ENCODE measurements around the gene MITF.

MITF gene

GRCh38 chr3:69750549-69750948 lies 11.3 kb downstream of the MITF start:
- Histone ChIP-seq H3K27ac (ENCODE audit: low read depth, low read length, poor library complexity, severe bottlenecking) (no peak overlapping the region), H3K36me3 (ENCODE audit: insufficient read depth, low read length) (no peaks in the 10 kb centered on the region), H3K27me3 (ENCODE audit: insufficient read depth, low read length) (no peaks in the 10 kb centered on the region), H3K9me2 (ENCODE audit: low read depth, low read length) (no peaks in the 10 kb centered on the region), H3K79me2 (ENCODE audit: insufficient read depth, low read length) (no peaks in the 10 kb centered on the region), H3K9ac (ENCODE audit: low read length) (no peak overlapping the region), H3K9me3 (ENCODE audit: low read length) (no peaks in the 10 kb centered on the region), H3K4me2 (ENCODE audit: low read length) (no peak overlapping the region), H3K4me1 (ENCODE audit: insufficient read depth, low read length, severe bottlenecking) (no peaks in the 10 kb centered on the region), H3F3A (ENCODE audit: insufficient read depth, low read length) (no peaks in the 10 kb centered on the region), H2AFZ (ENCODE audit: low read length) (no peak overlapping the region), H4K20me1 (ENCODE audit: insufficient read depth, low read length) (no peaks in the 10 kb centered on the region), H3K4me3 (ENCODE audit: low read depth, low read length, poor library complexity, severe bottlenecking) (no peak overlapping the region)
- TF ChIP-seq CTCF (IDR thresholded peaks at IDR 0.05; ENCODE audit: low read length) (no peak), EZH2 (IDR thresholded peaks at IDR 0.05; ENCODE audit: borderline replicate concordance, low read length) (no peak)

- TF ChIP-seq CTCF (IDR thresholded peaks at IDR 0.05; ENCODE audit: low read length) (no peak), EZH2 (IDR thresholded peaks at IDR 0.05; ENCODE audit: borderline replicate concordance, low read length) (no peak)
- no peak overlapping the region for H2AFZ ChIP-seq (ENCODE audit: low read length)
- no peak overlapping the region for H3K27ac ChIP-seq (ENCODE audit: low read depth, low read length, poor library complexity, severe bottlenecking)
- no peaks in the 10 kb centered on the region for H3K4me1 ChIP-seq (ENCODE audit: insufficient read depth, low read length, severe bottlenecking)
- H3K9me2 ChIP-seq (ENCODE audit: low read depth, low read length) = no peaks in the 10 kb centered on the region
- H3K36me3 ChIP-seq (ENCODE audit: insufficient read depth, low read length) = no peaks in the 10 kb centered on the region
- no peaks in the 10 kb centered on the region for H3K9me3 ChIP-seq (ENCODE audit: low read length)
- no peak overlapping the region for H3K9ac ChIP-seq (ENCODE audit: low read length)
- no peaks in the 10 kb centered on the region for H3F3A ChIP-seq (ENCODE audit: insufficient read depth, low read length)
- H3K4me3 ChIP-seq (ENCODE audit: low read depth, low read length, poor library complexity, severe bottlenecking) = no peak overlapping the region
- H3K27me3 ChIP-seq (ENCODE audit: insufficient read depth, low read length) = no peaks in the 10 kb centered on the region
- no peaks in the 10 kb centered on the region for H4K20me1 ChIP-seq (ENCODE audit: insufficient read depth, low read length)
- H3K79me2 ChIP-seq (ENCODE audit: insufficient read depth, low read length) = no peaks in the 10 kb centered on the region
- H3K4me2 ChIP-seq (ENCODE audit: low read length) = no peak overlapping the region
Observed at GRCh38 chr3:69751074-69751476, 11.8 kb downstream of the MITF start.

- Histone ChIP-seq H3K27me3 (ENCODE audit: insufficient read depth, low read length) (no peaks in the 10 kb centered on the region), H3K9ac (ENCODE audit: low read length) (no peak overlapping the region), H3K4me3 (ENCODE audit: low read depth, low read length, poor library complexity, severe bottlenecking) (no peak overlapping the region), H3K9me2 (ENCODE audit: low read depth, low read length) (no peaks in the 10 kb centered on the region), H3K27ac (ENCODE audit: low read depth, low read length, poor library complexity, severe bottlenecking) (no peak overlapping the region), H3K79me2 (ENCODE audit: insufficient read depth, low read length) (no peaks in the 10 kb centered on the region), H2AFZ (ENCODE audit: low read length) (no peak overlapping the region), H3K4me1 (ENCODE audit: insufficient read depth, low read length, severe bottlenecking) (no peaks in the 10 kb centered on the region), H4K20me1 (ENCODE audit: insufficient read depth, low read length) (no peaks in the 10 kb centered on the region), H3F3A (ENCODE audit: insufficient read depth, low read length) (no peaks in the 10 kb centered on the region), H3K9me3 (ENCODE audit: low read length) (no peaks in the 10 kb centered on the region), H3K36me3 (ENCODE audit: insufficient read depth, low read length) (no peaks in the 10 kb centered on the region), H3K4me2 (ENCODE audit: low read length) (no peak overlapping the region)
- TF ChIP-seq CTCF (IDR thresholded peaks at IDR 0.05; ENCODE audit: low read length) = no peak
- no peak for TF ChIP-seq EZH2 (IDR thresholded peaks at IDR 0.05; ENCODE audit: borderline replicate concordance, low read length)
Observed at GRCh38 chr3:69752241-69752640, 13.0 kb downstream of the MITF start.

Data from OCI-LY1 (cell line).